ENCODE data around the gene PANX2.
"Not testable (repeated sequence)": the region's sequence is repeated elsewhere in the genome, so short reads cannot be mapped to it uniquely, and the experiment has no call there.

PANX2 gene

GRCh38 chr22:50157709-50158375 lies 12.7 kb upstream of the PANX2 start:
- no peak for TF ChIP-seq CTCF (conservative IDR thresholded peaks at IDR 0.05; ENCODE audit: low read depth, low read length)
- no peak overlapping the region for H3K4me3 ChIP-seq (ENCODE audit: low read depth, low read length)
- no peak for DNase-seq (ENCODE audit: low read depth)

- no peak for DNase-seq (ENCODE audit: low read depth)
- no peak for TF ChIP-seq CTCF (conservative IDR thresholded peaks at IDR 0.05; ENCODE audit: low read depth, low read length)
- no peak overlapping the region for H3K4me3 ChIP-seq (ENCODE audit: low read depth, low read length)
Observed at GRCh38 chr22:50160947-50161346, 9.6 kb upstream of the PANX2 start.

GRCh38 chr22:50161508-50162390 lies 8.8 kb upstream of the PANX2 start:
- TF ChIP-seq CTCF (conservative IDR thresholded peaks at IDR 0.05; ENCODE audit: low read depth, low read length), result no peak
- H3K4me3 ChIP-seq (ENCODE audit: low read depth, low read length), result no peak overlapping the region
- no peak for DNase-seq (ENCODE audit: low read depth)

GRCh38 chr22:50162391-50162956 lies 8.1 kb upstream of the PANX2 start:
- DNase-seq (ENCODE audit: low read depth), result no peak
- H3K4me3 ChIP-seq (ENCODE audit: low read depth, low read length), result no peak overlapping the region
- TF ChIP-seq CTCF (conservative IDR thresholded peaks at IDR 0.05; ENCODE audit: low read depth, low read length), result no peak

GRCh38 chr22:50165436-50166123 lies 5.0 kb upstream of the PANX2 start:
- no peak overlapping the region for H3K4me3 ChIP-seq (ENCODE audit: low read depth, low read length)
- TF ChIP-seq CTCF (conservative IDR thresholded peaks at IDR 0.05; ENCODE audit: low read depth, low read length), result no peak
- no peak for DNase-seq (ENCODE audit: low read depth)

GRCh38 chr22:50167689-50168489 lies 2.6 kb upstream of the PANX2 start:
- no peak for DNase-seq (ENCODE audit: low read depth)
- no peak overlapping the region for H3K4me3 ChIP-seq (ENCODE audit: low read depth, low read length)
- no peak for TF ChIP-seq CTCF (conservative IDR thresholded peaks at IDR 0.05; ENCODE audit: low read depth, low read length)

- DNase-seq (ENCODE audit: low read depth); H3K4me3 ChIP-seq (ENCODE audit: low read depth, low read length): not testable (repeated sequence)
Observed at GRCh38 chr22:50168490-50169180, 1.9 kb upstream of the PANX2 start.

Measured in choroid plexus epithelial cell (primary cell).